ENCODE results near the gene PLEKHG2.

The PLEKHG2 gene

GRCh38 chr19:39412100-39412866 lies at the start of gene PLEKHG2:
Gene PLEKHG2 (plus strand): TSS chr19:39412669. CDS start chr19:39414087, 1,418 bp downstream.
- peak within 1 kb of the TSS; percentile 98 for H3K9ac ChIP-seq (ENCODE audit: low read length)
- no peaks in the 10 kb centered on the region for H3K9me3 ChIP-seq (ENCODE audit: control insufficient read depth, insufficient read depth, low read depth, low read length)
- H3K27ac ChIP-seq (ENCODE audit: low read depth, low read length), result peak within 1 kb of the TSS; percentile 97
- peak within 1 kb of the TSS; percentile 94 for H3K4me3 ChIP-seq (ENCODE audit: low read depth, low read length)
- H3K4me1 ChIP-seq (ENCODE audit: control insufficient read depth, insufficient read depth, low read length), result peaks cover 45% of the 10 kb centered on the region
- H3K27me3 ChIP-seq (ENCODE audit: control insufficient read depth, insufficient read depth, low read length), result no peaks in the 10 kb centered on the region
- H3K36me3 ChIP-seq (ENCODE audit: control insufficient read depth, insufficient read depth, low read length), result peaks cover 15% of the 10 kb centered on the region

GRCh38 chr19:39362682-39363657 lies 49.5 kb upstream of the PLEKHG2 start:
- Histone ChIP-seq H3K27me3 (ENCODE audit: control insufficient read depth, insufficient read depth, low read length) (no peaks in the 10 kb centered on the region), H3K36me3 (ENCODE audit: control insufficient read depth, insufficient read depth, low read length) (peaks cover 75% of the 10 kb centered on the region), H3K4me3 (ENCODE audit: low read depth, low read length) (no peak overlapping the region), H3K27ac (ENCODE audit: low read depth, low read length) (no peak overlapping the region), H3K9me3 (ENCODE audit: control insufficient read depth, insufficient read depth, low read depth, low read length) (no peaks in the 10 kb centered on the region), H3K4me1 (ENCODE audit: control insufficient read depth, insufficient read depth, low read length) (no peaks in the 10 kb centered on the region), H3K9ac (ENCODE audit: low read length) (no peak overlapping the region)

- no peak overlapping the region for H3K9ac ChIP-seq (ENCODE audit: low read length)
- H3K4me1 ChIP-seq (ENCODE audit: control insufficient read depth, insufficient read depth, low read length), result no peaks in the 10 kb centered on the region
- no peak overlapping the region for H3K4me3 ChIP-seq (ENCODE audit: low read depth, low read length)
- no peaks in the 10 kb centered on the region for H3K27me3 ChIP-seq (ENCODE audit: control insufficient read depth, insufficient read depth, low read length)
- peaks cover 75% of the 10 kb centered on the region for H3K36me3 ChIP-seq (ENCODE audit: control insufficient read depth, insufficient read depth, low read length)
- H3K27ac ChIP-seq (ENCODE audit: low read depth, low read length), result no peak overlapping the region
- no peaks in the 10 kb centered on the region for H3K9me3 ChIP-seq (ENCODE audit: control insufficient read depth, insufficient read depth, low read depth, low read length)
Observed at GRCh38 chr19:39363901-39364457, 48.5 kb upstream of the PLEKHG2 start.

GRCh38 chr19:39365531-39365930 lies 46.9 kb upstream of the PLEKHG2 start:
- H3K9me3 ChIP-seq (ENCODE audit: control insufficient read depth, insufficient read depth, low read depth, low read length), result no peaks in the 10 kb centered on the region
- no peaks in the 10 kb centered on the region for H3K4me1 ChIP-seq (ENCODE audit: control insufficient read depth, insufficient read depth, low read length)
- no peak overlapping the region for H3K4me3 ChIP-seq (ENCODE audit: low read depth, low read length)
- no peak overlapping the region for H3K27ac ChIP-seq (ENCODE audit: low read depth, low read length)
- H3K36me3 ChIP-seq (ENCODE audit: control insufficient read depth, insufficient read depth, low read length), result peaks cover 77% of the 10 kb centered on the region
- H3K9ac ChIP-seq (ENCODE audit: low read length), result no peak overlapping the region
- H3K27me3 ChIP-seq (ENCODE audit: control insufficient read depth, insufficient read depth, low read length), result no peaks in the 10 kb centered on the region

- no peaks in the 10 kb centered on the region for H3K9me3 ChIP-seq (ENCODE audit: control insufficient read depth, insufficient read depth, low read depth, low read length)
- H3K27ac ChIP-seq (ENCODE audit: low read depth, low read length), result no peak overlapping the region
- H3K36me3 ChIP-seq (ENCODE audit: control insufficient read depth, insufficient read depth, low read length), result peaks cover 78% of the 10 kb centered on the region
- H3K27me3 ChIP-seq (ENCODE audit: control insufficient read depth, insufficient read depth, low read length), result no peaks in the 10 kb centered on the region
- no peak overlapping the region for H3K9ac ChIP-seq (ENCODE audit: low read length)
- H3K4me3 ChIP-seq (ENCODE audit: low read depth, low read length), result no peak overlapping the region
- no peaks in the 10 kb centered on the region for H3K4me1 ChIP-seq (ENCODE audit: control insufficient read depth, insufficient read depth, low read length)
Observed at GRCh38 chr19:39369200-39369599, 43.3 kb upstream of the PLEKHG2 start.

GRCh38 chr19:39370735-39371134 lies 41.7 kb upstream of the PLEKHG2 start:
- Histone ChIP-seq H3K4me1 (ENCODE audit: control insufficient read depth, insufficient read depth, low read length) (no peaks in the 10 kb centered on the region), H3K27ac (ENCODE audit: low read depth, low read length) (no peak overlapping the region), H3K4me3 (ENCODE audit: low read depth, low read length) (no peak overlapping the region), H3K36me3 (ENCODE audit: control insufficient read depth, insufficient read depth, low read length) (peaks cover 78% of the 10 kb centered on the region), H3K27me3 (ENCODE audit: control insufficient read depth, insufficient read depth, low read length) (no peaks in the 10 kb centered on the region), H3K9ac (ENCODE audit: low read length) (no peak overlapping the region), H3K9me3 (ENCODE audit: control insufficient read depth, insufficient read depth, low read depth, low read length) (no peaks in the 10 kb centered on the region)

GRCh38 chr19:39372047-39372802 lies 40.2 kb upstream of the PLEKHG2 start:
- Histone ChIP-seq H3K4me3 (ENCODE audit: low read depth, low read length) (no peak overlapping the region), H3K27ac (ENCODE audit: low read depth, low read length) (no peak overlapping the region), H3K9me3 (ENCODE audit: control insufficient read depth, insufficient read depth, low read depth, low read length) (no peaks in the 10 kb centered on the region), H3K9ac (ENCODE audit: low read length) (no peak overlapping the region), H3K36me3 (ENCODE audit: control insufficient read depth, insufficient read depth, low read length) (peaks cover 81% of the 10 kb centered on the region), H3K4me1 (ENCODE audit: control insufficient read depth, insufficient read depth, low read length) (no peaks in the 10 kb centered on the region), H3K27me3 (ENCODE audit: control insufficient read depth, insufficient read depth, low read length) (no peaks in the 10 kb centered on the region)

- Histone ChIP-seq H3K27me3 (ENCODE audit: control insufficient read depth, insufficient read depth, low read length) (no peaks in the 10 kb centered on the region), H3K4me3 (ENCODE audit: low read depth, low read length) (no peak overlapping the region), H3K9me3 (ENCODE audit: control insufficient read depth, insufficient read depth, low read depth, low read length) (no peaks in the 10 kb centered on the region), H3K9ac (ENCODE audit: low read length) (no peak overlapping the region), H3K4me1 (ENCODE audit: control insufficient read depth, insufficient read depth, low read length) (no peaks in the 10 kb centered on the region), H3K36me3 (ENCODE audit: control insufficient read depth, insufficient read depth, low read length) (peaks cover 88% of the 10 kb centered on the region), H3K27ac (ENCODE audit: low read depth, low read length) (no peak overlapping the region)
Observed at GRCh38 chr19:39372941-39373340, 39.5 kb upstream of the PLEKHG2 start.

GRCh38 chr19:39375929-39376328 lies 36.5 kb upstream of the PLEKHG2 start:
- H3K36me3 ChIP-seq (ENCODE audit: control insufficient read depth, insufficient read depth, low read length), result peaks cover 88% of the 10 kb centered on the region
- no peak overlapping the region for H3K9ac ChIP-seq (ENCODE audit: low read length)
- H3K4me1 ChIP-seq (ENCODE audit: control insufficient read depth, insufficient read depth, low read length), result no peaks in the 10 kb centered on the region
- H3K9me3 ChIP-seq (ENCODE audit: control insufficient read depth, insufficient read depth, low read depth, low read length), result no peaks in the 10 kb centered on the region
- H3K4me3 ChIP-seq (ENCODE audit: low read depth, low read length), result no peak overlapping the region
- no peaks in the 10 kb centered on the region for H3K27me3 ChIP-seq (ENCODE audit: control insufficient read depth, insufficient read depth, low read length)
- H3K27ac ChIP-seq (ENCODE audit: low read depth, low read length), result no peak overlapping the region

Data from HUES6 (cell line).